ENCODE results near the gene TEX11.
"Not testable (repeated sequence)": the region's sequence is repeated elsewhere in the genome, so short reads cannot be mapped to it uniquely, and the experiment has no call there.

The TEX11 gene

GRCh38 chrX:70754169-70754848, 154.2 kb downstream of the TEX11 start:
- DNase-seq, result no peak

- not testable (repeated sequence) for DNase-seq
Observed at GRCh38 chrX:70733774-70734173, 174.7 kb downstream of the TEX11 start.

GRCh38 chrX:70727961-70728360, 180.6 kb downstream of the TEX11 start:
- not testable (repeated sequence) for DNase-seq

GRCh38 chrX:70720721-70721120, 187.8 kb downstream of the TEX11 start:
- no peak for DNase-seq

- not testable (repeated sequence) for DNase-seq
Observed at GRCh38 chrX:70711336-70711735, 197.2 kb downstream of the TEX11 start.

- DNase-seq, result no peak
Observed at GRCh38 chrX:70694339-70695122, 214.0 kb downstream of the TEX11 start.

GRCh38 chrX:70679455-70679854, 229.1 kb downstream of the TEX11 start:
- not testable (repeated sequence) for DNase-seq

- DNase-seq, result no peak
Observed at GRCh38 chrX:70675284-70675683, 233.2 kb downstream of the TEX11 start.

- no peak for DNase-seq
Observed at GRCh38 chrX:70672326-70672725, 236.2 kb downstream of the TEX11 start.

- no peak for DNase-seq
Observed at GRCh38 chrX:70669120-70669519, 239.4 kb downstream of the TEX11 start.

- DNase-seq, result peak; percentile 12 to 21 (median 18)
Observed at GRCh38 chrX:70664726-70665125, 243.8 kb downstream of the TEX11 start.

- not testable (repeated sequence) for DNase-seq
Observed at GRCh38 chrX:70661124-70661523, 247.4 kb downstream of the TEX11 start.

- DNase-seq, result not testable (repeated sequence)
Observed at GRCh38 chrX:70657546-70657945, 251.0 kb downstream of the TEX11 start.

- peak in 2 of 3 donors; percentile 1 to 13 for DNase-seq
Observed at GRCh38 chrX:70656304-70656703, 252.2 kb downstream of the TEX11 start.

- DNase-seq, result not testable (repeated sequence)
Observed at GRCh38 chrX:70647910-70648309, 260.6 kb downstream of the TEX11 start.

GRCh38 chrX:70636218-70636617, 272.3 kb downstream of the TEX11 start:
- no peak for DNase-seq

- DNase-seq, result no peak
Observed at GRCh38 chrX:70635669-70636068, 272.8 kb downstream of the TEX11 start.

GRCh38 chrX:70635227-70635626, 273.3 kb downstream of the TEX11 start:
- no peak for DNase-seq

GRCh38 chrX:70621743-70622142, 286.8 kb downstream of the TEX11 start:
- no peak for DNase-seq

- no peak for DNase-seq
Observed at GRCh38 chrX:70618467-70618866, 290.0 kb downstream of the TEX11 start.

GRCh38 chrX:70613295-70613694, 295.2 kb downstream of the TEX11 start:
- DNase-seq, result no peak

GRCh38 chrX:70605352-70605751, 303.2 kb downstream of the TEX11 start:
- no peak for DNase-seq

GRCh38 chrX:70592091-70592490, 316.4 kb downstream of the TEX11 start:
- DNase-seq, result peak; percentile 3 to 44 (median 25)

- DNase-seq, result not testable (repeated sequence)
Observed at GRCh38 chrX:70587158-70587557, 321.4 kb downstream of the TEX11 start.
